Gastroesophageal sphincter (tissue), 4 donors: ENCODE results near the gene CBX1. TPM values are rescaled to one million over a fixed set of nuclear protein-coding genes. Genes with fewer than 3 reads are reported as not detected.
A peak's percentile ranks its signal among the peaks of the same experiment; 100 is the strongest.

ENCODE experiments used
- ATAC-seq: fragments of 150-250 bp; one replicate; pipeline ENCODE4 v1.9.1; 2016; ENCODE audit warnings: mild to moderate bottlenecking, moderate library complexity
- H3K27ac ChIP-seq, 4 donors: fragments of 200-600 bp; sonication (generic) in 3 of 4; 1 replicate in 3 of 4; 2 replicates in 1 of 4; pipeline ENCODE4 v1.5.1; 2016 to 2019
- H3K27me3 ChIP-seq: fragments of 200-600 bp; sonication (generic); one replicate; pipeline ENCODE4 v1.5.1; 2019
- H3K36me3 ChIP-seq, 2 donors: fragments of 200-600 bp; sonication (generic); one replicate each; pipeline ENCODE4 v1.5.1; 2019; ENCODE audit warnings: control low read depth in 1 of 2
- H3K4me1 ChIP-seq, 3 donors: fragments of 200-600 bp; sonication (generic); 1 replicate in 2 of 3; 2 replicates in 1 of 3; pipeline ENCODE4 v1.5.1; 2016 to 2019; ENCODE audit warnings: control low read depth in 2 of 3
- H3K4me3 ChIP-seq, 2 donors: fragments of 200-600 bp; sonication (generic); one replicate each; pipeline ENCODE4 v1.5.1; 2019; ENCODE audit warnings: mild to moderate bottlenecking in 1 of 2, moderate library complexity in 1 of 2
- H3K9me3 ChIP-seq, 3 donors: fragments of 200-600 bp; sonication (generic); one replicate each; pipeline ENCODE4 v1.5.1; 2017 to 2019; ENCODE audit warnings: control low read depth in 2 of 3
- EP300 ChIP-seq: sonication (generic); formaldehyde crosslinking; IDR thresholded peaks from one replicate; pipeline ENCODE4 v1.6.1; 2017; ENCODE audit warnings: antibody characterized with exemption, mild to moderate bottlenecking
- POLR2A ChIP-seq, 2 donors: fragments of 450-650 bp; IDR thresholded peaks; one replicate each; pipeline ENCODE4 v1.6.1; 2017; ENCODE audit warnings: antibody characterized with exemption in 2 of 2, mild to moderate bottlenecking in 2 of 2, moderate library complexity in 1 of 2
- POLR2AphosphoS5 ChIP-seq: sonication (generic); formaldehyde crosslinking; IDR thresholded peaks from one replicate; pipeline ENCODE4 v1.6.1; 2017; ENCODE audit warnings: antibody characterized with exemption
- WGBS, 2 donors: methylation state at CpG; one replicate each; pipeline ENCODE4 v1.1.5; 2018; ENCODE audit warnings: low coverage in 1 of 2; 5-methylcytosine and 5-hydroxymethylcytosine counted together
- total RNA-seq, 4 donors: library from RNA; depleted of rRNA; stranded (reverse); fragments of >200 nt; gene quantifications; one replicate each; pipeline ENCODE4 v1.1.0, GENCODE V29; 2016
- TF ChIP-seq, protein P1 (sequence below), 4 experiments: fragments of 200-600 bp in 2 of 4; fragments of 450-650 bp in 2 of 4; sonication (generic) in 1 of 4; IDR thresholded peaks; one replicate each; pipeline ENCODE4 v1.5.1; 2017 to 2019; ENCODE audit warnings: antibody characterized with exemption in 4 of 4, mild to moderate bottlenecking in 2 of 4, moderate library complexity in 2 of 4

CBX1 gene
- total RNA-seq, 4 donors from 2014 or later: 46.0 to 59.3 (median 55.0) TPM

DNA sequence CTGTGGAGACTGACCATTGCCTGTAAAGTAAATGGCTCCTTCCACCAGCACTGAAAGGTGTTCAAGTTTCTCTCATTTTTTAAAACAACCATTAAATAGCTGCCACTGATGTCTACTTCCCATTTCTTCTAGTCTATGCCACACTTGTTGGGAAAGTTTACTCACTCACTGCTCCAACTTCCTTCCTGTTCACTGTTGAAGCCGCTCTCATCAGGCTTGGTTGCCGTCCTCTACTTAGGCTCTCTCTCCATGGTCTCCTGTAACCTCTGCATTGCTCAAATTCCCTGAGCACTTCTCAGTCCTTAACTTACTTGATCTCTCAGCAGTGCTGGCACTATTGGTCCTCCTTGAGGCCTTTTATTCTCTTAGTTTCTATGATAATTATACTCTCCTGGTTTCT lies 38.7 kb upstream of the CBX1 start:
- Histone ChIP-seq H3K9me3 (no peaks in the 10 kb centered on the region), H3K4me1 (no peaks in the 10 kb centered on the region), H3K27me3 (peaks cover 32% of the 10 kb centered on the region), H3K36me3 (no peaks in the 10 kb centered on the region), H3K27ac (no peak overlapping the region), H3K4me3 (no peak overlapping the region)
- no peak for TF ChIP-seq EP300
- no peak for TF ChIP-seq POLR2A (IDR thresholded peaks at IDR 0.05)
- no peak for TF ChIP-seq POLR2AphosphoS5
- TF ChIP-seq, protein P1, sequence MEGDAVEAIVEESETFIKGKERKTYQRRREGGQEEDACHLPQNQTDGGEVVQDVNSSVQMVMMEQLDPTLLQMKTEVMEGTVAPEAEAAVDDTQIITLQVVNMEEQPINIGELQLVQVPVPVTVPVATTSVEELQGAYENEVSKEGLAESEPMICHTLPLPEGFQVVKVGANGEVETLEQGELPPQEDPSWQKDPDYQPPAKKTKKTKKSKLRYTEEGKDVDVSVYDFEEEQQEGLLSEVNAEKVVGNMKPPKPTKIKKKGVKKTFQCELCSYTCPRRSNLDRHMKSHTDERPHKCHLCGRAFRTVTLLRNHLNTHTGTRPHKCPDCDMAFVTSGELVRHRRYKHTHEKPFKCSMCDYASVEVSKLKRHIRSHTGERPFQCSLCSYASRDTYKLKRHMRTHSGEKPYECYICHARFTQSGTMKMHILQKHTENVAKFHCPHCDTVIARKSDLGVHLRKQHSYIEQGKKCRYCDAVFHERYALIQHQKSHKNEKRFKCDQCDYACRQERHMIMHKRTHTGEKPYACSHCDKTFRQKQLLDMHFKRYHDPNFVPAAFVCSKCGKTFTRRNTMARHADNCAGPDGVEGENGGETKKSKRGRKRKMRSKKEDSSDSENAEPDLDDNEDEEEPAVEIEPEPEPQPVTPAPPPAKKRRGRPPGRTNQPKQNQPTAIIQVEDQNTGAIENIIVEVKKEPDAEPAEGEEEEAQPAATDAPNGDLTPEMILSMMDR (IDR thresholded peaks at IDR 0.05): no peak
- 40 to 43% methylated on average over 2 of the region's 2 CpGs for WGBS, 2 donors
- no peak for ATAC-seq

DNA sequence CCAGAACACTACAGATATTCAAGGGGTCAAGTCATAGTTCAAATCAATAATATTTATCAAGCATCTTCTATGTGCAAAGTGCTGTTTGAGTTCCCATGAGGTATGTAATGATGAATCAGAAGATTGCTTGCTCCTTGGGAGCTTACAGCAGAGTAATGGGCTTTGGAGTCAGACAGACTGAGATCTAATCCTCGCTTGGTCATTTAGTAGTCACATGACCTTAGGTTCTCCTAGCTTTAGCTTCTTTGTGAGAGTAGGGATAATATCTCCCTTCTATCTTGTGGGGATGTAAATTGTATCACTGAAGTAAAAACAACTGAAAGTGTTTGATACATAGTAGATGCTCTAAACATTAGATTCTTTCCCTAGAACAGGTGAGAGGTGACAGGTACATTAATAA lies 36.4 kb upstream of the CBX1 start:
- TF ChIP-seq POLR2A (IDR thresholded peaks at IDR 0.05) (no peak), POLR2AphosphoS5 (no peak), EP300 (no peak)
- TF ChIP-seq, protein P1 (IDR thresholded peaks at IDR 0.05): no peak
- no peak overlapping the region for H3K4me3 ChIP-seq
- 40 to 57% methylated on average over 1 of the region's 1 CpG for WGBS, 2 donors

DNA sequence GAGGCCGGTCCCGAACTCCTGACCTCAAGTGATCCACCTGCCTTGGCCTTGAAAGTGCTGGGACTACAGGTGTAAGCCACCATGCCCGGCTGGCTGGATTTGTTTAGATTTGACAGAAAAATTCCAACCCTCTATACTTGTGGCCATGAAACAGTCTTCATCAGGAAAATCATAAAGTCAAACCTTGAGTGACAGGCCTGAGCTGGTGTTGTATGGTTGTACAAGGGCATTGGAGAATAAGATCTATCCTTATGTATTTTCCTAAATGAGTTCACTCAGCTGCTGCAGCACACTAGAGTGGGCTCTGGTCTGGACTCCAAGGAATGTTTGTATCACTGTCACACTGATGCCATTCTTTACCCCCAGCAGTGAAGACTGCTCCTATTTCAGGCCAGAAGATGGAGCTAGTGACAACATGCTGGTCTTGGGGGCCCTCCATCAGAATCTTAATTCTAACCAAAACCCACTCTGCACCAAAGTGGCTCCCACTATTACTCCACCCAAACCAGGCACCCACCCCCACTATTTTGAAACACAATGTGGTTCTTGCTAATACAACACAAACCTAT lies 33.7 kb upstream of the CBX1 start:
- Histone ChIP-seq H3K27me3 (no peaks in the 10 kb centered on the region), H3K27ac (no peak overlapping the region), H3K9me3 (no peaks in the 10 kb centered on the region), H3K4me1 (peaks cover 0 to 7% (median 0%) of the 10 kb centered on the region in 3 donors), H3K4me3 (no peak overlapping the region), H3K36me3 (no peaks in the 10 kb centered on the region)
- no peak for ATAC-seq
- WGBS, 2 donors: no CpG with 5 or more reads among the region's 3 CpGs
- no peak for TF ChIP-seq POLR2AphosphoS5
- TF ChIP-seq EP300: no peak
- TF ChIP-seq, protein P1 (IDR thresholded peaks at IDR 0.05): no peak
- no peak for TF ChIP-seq POLR2A (IDR thresholded peaks at IDR 0.05)

More for the DNA sequence above, 36.4 kb upstream of the CBX1 start:
- Histone ChIP-seq H3K4me1 (no peaks in the 10 kb centered on the region), H3K9me3 (no peaks in the 10 kb centered on the region), H3K36me3 (no peaks in the 10 kb centered on the region), H3K27ac (no peak overlapping the region), H3K27me3 (peaks cover 10% of the 10 kb centered on the region)
- ATAC-seq: no peak

DNA sequence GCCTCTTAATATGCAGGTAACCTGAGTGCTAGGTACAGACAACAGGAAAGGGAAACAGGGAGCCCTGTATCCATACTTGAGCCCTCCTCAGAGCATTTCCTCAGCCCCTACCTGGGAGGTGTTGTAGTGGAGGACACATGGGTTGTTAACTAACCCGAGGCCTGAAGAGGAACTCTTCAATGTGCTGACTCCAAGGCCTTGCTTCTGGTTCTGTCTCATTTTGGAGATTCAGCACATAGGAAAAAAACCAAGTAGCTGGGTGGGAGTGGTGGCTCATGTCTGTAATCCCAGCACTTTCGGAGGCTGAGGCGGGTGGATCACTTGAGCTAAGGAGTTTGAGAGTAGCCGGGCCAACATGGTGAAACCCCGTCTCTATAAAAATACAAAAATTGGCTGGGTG lies 31.1 kb upstream of the CBX1 start:
- H3K9me3 ChIP-seq: no peaks in the 10 kb centered on the region
- TF ChIP-seq, protein P1 (IDR thresholded peaks at IDR 0.05): no peak
- TF ChIP-seq EP300 (no peak), POLR2A (IDR thresholded peaks at IDR 0.05) (no peak), POLR2AphosphoS5 (no peak)
- peaks cover 0 to 7% (median 0%) of the 10 kb centered on the region in 3 donors for H3K4me1 ChIP-seq
- no peaks in the 10 kb centered on the region for H3K27me3 ChIP-seq
- WGBS, 2 donors: 81% methylated on average over 3 of the region's 5 CpGs; no CpG with 5 or more reads in 1 of the 2 donors
- H3K27ac ChIP-seq: peak overlapping the region in 1 of 4 donors; percentile 15
- H3K36me3 ChIP-seq: peaks cover 0 to 1% of the 10 kb centered on the region in 2 donors
- ATAC-seq: peak; percentile 57
- no peak overlapping the region for H3K4me3 ChIP-seq

DNA sequence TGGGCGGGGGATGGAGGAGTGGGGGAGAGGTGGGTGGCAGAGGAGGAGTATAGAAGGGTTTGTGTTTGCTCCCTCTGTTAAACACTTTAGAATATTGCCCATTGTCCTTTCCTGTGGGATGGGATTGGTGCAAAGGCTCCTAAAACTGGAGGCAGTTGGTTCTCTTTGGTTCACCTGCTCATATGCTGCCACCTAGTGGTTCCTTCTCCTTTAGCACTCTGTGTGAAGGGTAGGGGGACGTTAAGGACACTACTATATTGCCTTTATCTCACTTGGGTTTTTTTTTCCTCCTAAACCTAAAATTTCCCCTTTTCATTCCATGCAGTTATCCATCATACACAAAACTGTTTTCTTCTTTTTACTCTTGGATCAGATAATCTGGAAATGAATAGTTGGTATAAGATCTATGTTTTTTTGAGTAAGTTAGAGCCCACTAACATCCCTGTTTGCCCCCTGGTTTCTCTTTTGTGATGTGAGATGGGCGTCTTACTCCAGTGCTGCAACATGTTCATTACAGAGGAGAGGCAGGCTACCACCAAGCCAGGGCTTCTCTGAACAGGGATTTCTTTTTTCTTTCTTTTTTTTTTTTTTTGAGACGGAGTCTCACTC lies 30.0 kb upstream of the CBX1 start:
- TF ChIP-seq POLR2A (IDR thresholded peaks at IDR 0.05): no peak
- no peak for TF ChIP-seq EP300
- TF ChIP-seq, protein P1 (IDR thresholded peaks at IDR 0.05): peak; percentile 81 to 85 (median 82)
- TF ChIP-seq POLR2AphosphoS5: no peak
- H3K4me3 ChIP-seq: no peak overlapping the region

More for the DNA sequence above, 30.0 kb upstream of the CBX1 start:
- no peaks in the 10 kb centered on the region for H3K9me3 ChIP-seq
- H3K4me1 ChIP-seq: peaks cover 0 to 7% (median 0%) of the 10 kb centered on the region in 3 donors
- peaks cover 0 to 12% of the 10 kb centered on the region in 2 donors for H3K36me3 ChIP-seq
- H3K27ac ChIP-seq: no peak overlapping the region
- 0 to 25% methylated on average over 2 to 3 of the region's 4 CpGs for WGBS, 2 donors
- peak; percentile 70 for ATAC-seq
- no peaks in the 10 kb centered on the region for H3K27me3 ChIP-seq
